Ovary (tissue), 3 donors: ENCODE measurements around the gene ATG4D.

Source experiments
- EP300 ChIP-seq: sonication (generic); formaldehyde crosslinking; IDR thresholded peaks from one replicate; pipeline ENCODE4 v1.6.1; 2017; ENCODE audit warnings: antibody characterized with exemption
- POLR2A ChIP-seq: fragments of 450-650 bp; IDR thresholded peaks from one replicate; pipeline ENCODE4 v1.6.1; 2017; ENCODE audit warnings: antibody characterized with exemption, mild to moderate bottlenecking, moderate library complexity
- TF ChIP-seq, protein P1 (sequence below), 3 donors: fragments of 450-650 bp in 2 of 3; fragments of 200-600 bp in 1 of 3; IDR thresholded peaks; one replicate each; pipeline versions ENCODE4 v1.5.1 to v1.8.0; 2016 to 2022; ENCODE audit warnings: antibody characterized with exemption in 3 of 3, mild to moderate bottlenecking in 1 of 3
- donor health status: DM: no; HTN: no; CAD: no.

DNA sequence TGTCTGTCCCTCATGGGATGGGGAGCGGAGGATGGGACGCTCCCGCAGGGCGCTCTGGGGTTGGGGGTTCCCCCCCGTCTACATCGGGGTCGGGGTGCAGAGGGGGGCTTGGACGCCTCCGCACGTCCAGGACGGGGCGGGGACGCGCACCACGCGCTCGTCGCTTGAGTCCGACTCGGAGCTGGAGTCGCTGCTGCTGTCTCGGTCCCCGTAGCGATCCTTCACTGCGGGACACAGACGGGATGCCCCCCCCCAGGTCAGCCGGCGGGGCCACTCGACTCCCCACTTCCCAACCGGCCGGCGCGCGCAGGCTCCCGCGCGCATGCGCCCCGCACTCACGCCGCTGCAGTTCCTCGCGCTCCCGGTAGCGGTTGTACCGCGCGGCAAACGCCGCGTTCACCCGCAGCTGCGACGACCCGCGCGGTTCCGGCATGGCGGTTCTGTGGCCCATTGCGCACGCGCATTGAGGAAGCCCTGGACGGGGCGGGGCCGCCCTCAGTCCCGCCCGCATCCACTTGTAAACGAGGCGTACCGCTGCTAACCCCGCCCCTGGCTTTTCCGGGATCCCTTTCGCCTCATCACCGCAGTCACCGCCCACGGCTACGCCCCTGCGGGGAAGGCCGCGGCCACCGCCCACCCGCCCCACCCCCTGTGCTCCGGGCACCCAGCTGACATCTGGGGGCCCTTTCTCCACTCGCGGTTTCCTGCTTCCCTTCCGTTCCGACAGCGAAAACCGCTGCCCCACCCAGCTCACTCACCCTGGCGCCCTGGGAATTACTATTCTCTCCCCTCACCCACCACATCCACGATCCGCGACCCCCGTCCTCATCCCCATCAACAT lies 22.1 kb downstream of the ATG4D start, which contains the start of gene KRI1:
- TF ChIP-seq, protein P1, sequence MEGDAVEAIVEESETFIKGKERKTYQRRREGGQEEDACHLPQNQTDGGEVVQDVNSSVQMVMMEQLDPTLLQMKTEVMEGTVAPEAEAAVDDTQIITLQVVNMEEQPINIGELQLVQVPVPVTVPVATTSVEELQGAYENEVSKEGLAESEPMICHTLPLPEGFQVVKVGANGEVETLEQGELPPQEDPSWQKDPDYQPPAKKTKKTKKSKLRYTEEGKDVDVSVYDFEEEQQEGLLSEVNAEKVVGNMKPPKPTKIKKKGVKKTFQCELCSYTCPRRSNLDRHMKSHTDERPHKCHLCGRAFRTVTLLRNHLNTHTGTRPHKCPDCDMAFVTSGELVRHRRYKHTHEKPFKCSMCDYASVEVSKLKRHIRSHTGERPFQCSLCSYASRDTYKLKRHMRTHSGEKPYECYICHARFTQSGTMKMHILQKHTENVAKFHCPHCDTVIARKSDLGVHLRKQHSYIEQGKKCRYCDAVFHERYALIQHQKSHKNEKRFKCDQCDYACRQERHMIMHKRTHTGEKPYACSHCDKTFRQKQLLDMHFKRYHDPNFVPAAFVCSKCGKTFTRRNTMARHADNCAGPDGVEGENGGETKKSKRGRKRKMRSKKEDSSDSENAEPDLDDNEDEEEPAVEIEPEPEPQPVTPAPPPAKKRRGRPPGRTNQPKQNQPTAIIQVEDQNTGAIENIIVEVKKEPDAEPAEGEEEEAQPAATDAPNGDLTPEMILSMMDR (IDR thresholded peaks at IDR 0.05), result peak; percentile 8 to 72 (median 71)
- TF ChIP-seq EP300 (peak; percentile 98), POLR2A (peak; percentile 97)
